ENCODE data around the gene RBMXL3. TPM values are rescaled to one million over a fixed set of nuclear protein-coding genes. Genes with fewer than 3 reads are reported as not detected.
"Not testable (repeated sequence)": the region's sequence is repeated elsewhere in the genome, so short reads cannot be mapped to it uniquely, and the experiment has no call there.

RBMXL3 gene
- total RNA-seq, 2 experiments from 2014 or later: not detected

DNA sequence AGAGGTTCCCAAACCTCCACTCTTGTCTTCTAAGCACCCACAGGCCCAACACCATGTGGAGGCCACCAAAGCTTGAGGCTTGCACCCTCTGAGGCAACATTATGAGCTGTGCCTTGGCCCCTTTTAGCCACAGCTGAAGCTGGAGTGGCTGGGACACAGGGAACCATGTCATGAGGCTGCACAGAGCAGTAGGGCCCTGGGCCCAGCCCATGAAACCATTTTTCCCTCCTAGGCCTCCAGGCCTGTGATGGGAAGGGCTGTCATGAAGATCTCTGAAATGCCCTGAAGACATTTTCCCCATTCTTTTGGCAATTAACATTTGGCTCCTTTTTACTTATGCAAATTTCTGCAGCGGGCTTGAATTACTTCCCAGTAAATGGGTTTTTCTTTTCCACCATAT is 14.8 kb downstream of the RBMXL3 start:
- H3K27ac Mint-ChIP-seq: no peak overlapping the region
- no peaks in the 10 kb centered on the region for H3K4me1 ChIP-seq (ENCODE audit: insufficient read depth, low read length)
- no peak overlapping the region for H3K27ac ChIP-seq (ENCODE audit: low read depth in 1 of 2, low read length in 2 of 2)
- no peaks in the 10 kb centered on the region for H3K9me3 Mint-ChIP-seq
- no peak for TF ChIP-seq CTCF (IDR thresholded peaks at IDR 0.05)
- no peaks in the 10 kb centered on the region for H3K36me3 Mint-ChIP-seq (ENCODE audit: low read depth)
- H3K9me3 ChIP-seq (ENCODE audit: control insufficient read depth in 1 of 2, insufficient read depth in 1 of 2, low read length in 2 of 2): peaks cover 0 to 8% of the 10 kb centered on the region in 2 experiments
- ATAC-seq (ENCODE audit: poor library complexity) (no peak), DNase-seq (no peak)
- no peaks in the 10 kb centered on the region for H3K27me3 ChIP-seq (ENCODE audit: control insufficient read depth in 1 of 2, insufficient read depth in 2 of 2, low read length in 2 of 2)
- H3K4me3 Mint-ChIP-seq: no peak overlapping the region
- H3K27me3 Mint-ChIP-seq: no peaks in the 10 kb centered on the region
- ChIA-PET POLR2A (no interaction called here), CTCF (no interaction called here)
- H3K4me3 ChIP-seq (ENCODE audit: low read length): no peak overlapping the region
- no peaks in the 10 kb centered on the region for H3K4me1 Mint-ChIP-seq (ENCODE audit: low read depth)
- no peaks in the 10 kb centered on the region for H3K36me3 ChIP-seq (ENCODE audit: insufficient read depth, low read length)
- intact Hi-C loops (cut with DNase I, micrococcal nuclease): no loop called here

DNA sequence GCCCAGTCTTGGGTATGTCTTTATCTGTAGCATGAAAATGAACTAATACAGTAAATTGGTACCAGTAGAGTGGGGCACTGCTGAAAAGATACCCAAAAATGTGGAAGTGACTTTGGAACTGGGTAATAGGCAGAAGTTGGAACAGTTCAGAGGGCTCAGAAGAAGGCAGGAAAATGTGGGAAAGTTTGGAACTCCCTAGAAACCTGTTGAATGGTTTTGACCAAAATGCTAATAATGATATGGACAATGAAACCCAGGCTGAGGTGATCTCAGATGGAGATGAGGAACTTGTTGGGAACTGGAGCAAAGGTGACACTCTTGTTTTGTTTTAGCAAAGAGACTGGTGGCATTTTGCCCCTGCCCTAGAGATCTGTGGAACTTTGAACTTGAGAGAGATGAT is 20.3 kb downstream of the RBMXL3 start:
- H3K4me3 Mint-ChIP-seq; H3K27ac Mint-ChIP-seq; POLR2A ChIA-PET; H3K27ac ChIP-seq (ENCODE audit: low read depth in 1 of 2, low read length in 2 of 2); DNase-seq; CTCF ChIA-PET; H3K9me3 ChIP-seq (ENCODE audit: control insufficient read depth in 1 of 2, insufficient read depth in 1 of 2, low read length in 2 of 2); H3K4me1 ChIP-seq (ENCODE audit: insufficient read depth, low read length); H3K27me3 Mint-ChIP-seq; H3K27me3 ChIP-seq (ENCODE audit: control insufficient read depth in 1 of 2, insufficient read depth in 2 of 2, low read length in 2 of 2); H3K36me3 Mint-ChIP-seq (ENCODE audit: low read depth); ATAC-seq (ENCODE audit: poor library complexity); H3K4me1 Mint-ChIP-seq (ENCODE audit: low read depth); H3K36me3 ChIP-seq (ENCODE audit: insufficient read depth, low read length); H3K9me3 Mint-ChIP-seq; H3K4me3 ChIP-seq (ENCODE audit: low read length); intact Hi-C loops (cut with DNase I, micrococcal nuclease): not testable (repeated sequence)

GRCh38 chrX:115214151-115214550 is 24.9 kb downstream of the RBMXL3 start:
- Mint-ChIP-seq H3K4me1 (ENCODE audit: low read depth) (no peaks in the 10 kb centered on the region), H3K36me3 (ENCODE audit: low read depth) (no peaks in the 10 kb centered on the region), H3K9me3 (no peaks in the 10 kb centered on the region), H3K27ac (no peak overlapping the region), H3K27me3 (no peaks in the 10 kb centered on the region), H3K4me3 (no peak overlapping the region)
- no peak for DNase-seq
- Histone ChIP-seq H3K9me3 (ENCODE audit: control insufficient read depth in 1 of 2, insufficient read depth in 1 of 2, low read length in 2 of 2) (no peaks in the 10 kb centered on the region), H3K36me3 (ENCODE audit: insufficient read depth, low read length) (no peaks in the 10 kb centered on the region), H3K4me3 (ENCODE audit: low read length) (no peak overlapping the region), H3K27ac (ENCODE audit: low read depth in 1 of 2, low read length in 2 of 2) (no peak overlapping the region), H3K4me1 (ENCODE audit: insufficient read depth, low read length) (no peaks in the 10 kb centered on the region), H3K27me3 (ENCODE audit: control insufficient read depth in 1 of 2, insufficient read depth in 2 of 2, low read length in 2 of 2) (no peaks in the 10 kb centered on the region)
- POLR2A ChIA-PET: no interaction called here
- no peak for ATAC-seq (ENCODE audit: poor library complexity)
- CTCF ChIA-PET: no interaction called here
- intact Hi-C loops (cut with DNase I, micrococcal nuclease): no loop called here
- no peak for TF ChIP-seq CTCF (IDR thresholded peaks at IDR 0.05)

GRCh38 chrX:115214605-115215004 is 25.4 kb downstream of the RBMXL3 start:
- no peaks in the 10 kb centered on the region for H3K27me3 Mint-ChIP-seq
- ATAC-seq (ENCODE audit: poor library complexity) (no peak), DNase-seq (no peak)
- Histone ChIP-seq H3K36me3 (ENCODE audit: insufficient read depth, low read length) (no peaks in the 10 kb centered on the region), H3K27ac (ENCODE audit: low read depth in 1 of 2, low read length in 2 of 2) (no peak overlapping the region), H3K27me3 (ENCODE audit: control insufficient read depth in 1 of 2, insufficient read depth in 2 of 2, low read length in 2 of 2) (no peaks in the 10 kb centered on the region), H3K4me3 (ENCODE audit: low read length) (no peak overlapping the region), H3K9me3 (ENCODE audit: control insufficient read depth in 1 of 2, insufficient read depth in 1 of 2, low read length in 2 of 2) (no peaks in the 10 kb centered on the region), H3K4me1 (ENCODE audit: insufficient read depth, low read length) (no peaks in the 10 kb centered on the region)
- intact Hi-C loops (cut with DNase I, micrococcal nuclease): no loop called here
- no peak overlapping the region for H3K4me3 Mint-ChIP-seq
- TF ChIP-seq CTCF (IDR thresholded peaks at IDR 0.05): no peak
- no peaks in the 10 kb centered on the region for H3K9me3 Mint-ChIP-seq
- ChIA-PET CTCF (no interaction called here), POLR2A (no interaction called here)
- no peaks in the 10 kb centered on the region for H3K4me1 Mint-ChIP-seq (ENCODE audit: low read depth)
- H3K36me3 Mint-ChIP-seq (ENCODE audit: low read depth): no peaks in the 10 kb centered on the region
- H3K27ac Mint-ChIP-seq: no peak overlapping the region

- CTCF ChIA-PET; H3K4me1 Mint-ChIP-seq (ENCODE audit: low read depth): not testable (repeated sequence)
These were observed 28.1 kb downstream of the RBMXL3 start for GRCh38 chrX:115217346-115217745.

More at GRCh38 chrX:115217346-115217745, 28.1 kb downstream of the RBMXL3 start:
- intact Hi-C loops (cut with DNase I, micrococcal nuclease); H3K4me1 ChIP-seq (ENCODE audit: insufficient read depth, low read length); H3K9me3 Mint-ChIP-seq; ATAC-seq (ENCODE audit: poor library complexity); H3K36me3 Mint-ChIP-seq (ENCODE audit: low read depth); H3K36me3 ChIP-seq (ENCODE audit: insufficient read depth, low read length); H3K27ac Mint-ChIP-seq; H3K4me3 ChIP-seq (ENCODE audit: low read length); H3K27ac ChIP-seq (ENCODE audit: low read depth in 1 of 2, low read length in 2 of 2); H3K27me3 ChIP-seq (ENCODE audit: control insufficient read depth in 1 of 2, insufficient read depth in 2 of 2, low read length in 2 of 2); H3K4me3 Mint-ChIP-seq; H3K27me3 Mint-ChIP-seq; DNase-seq; H3K9me3 ChIP-seq (ENCODE audit: control insufficient read depth in 1 of 2, insufficient read depth in 1 of 2, low read length in 2 of 2); POLR2A ChIA-PET: not testable (repeated sequence)
